ENCODE measurements around the gene CCDC17.

- TF ChIP-seq, protein P1, sequence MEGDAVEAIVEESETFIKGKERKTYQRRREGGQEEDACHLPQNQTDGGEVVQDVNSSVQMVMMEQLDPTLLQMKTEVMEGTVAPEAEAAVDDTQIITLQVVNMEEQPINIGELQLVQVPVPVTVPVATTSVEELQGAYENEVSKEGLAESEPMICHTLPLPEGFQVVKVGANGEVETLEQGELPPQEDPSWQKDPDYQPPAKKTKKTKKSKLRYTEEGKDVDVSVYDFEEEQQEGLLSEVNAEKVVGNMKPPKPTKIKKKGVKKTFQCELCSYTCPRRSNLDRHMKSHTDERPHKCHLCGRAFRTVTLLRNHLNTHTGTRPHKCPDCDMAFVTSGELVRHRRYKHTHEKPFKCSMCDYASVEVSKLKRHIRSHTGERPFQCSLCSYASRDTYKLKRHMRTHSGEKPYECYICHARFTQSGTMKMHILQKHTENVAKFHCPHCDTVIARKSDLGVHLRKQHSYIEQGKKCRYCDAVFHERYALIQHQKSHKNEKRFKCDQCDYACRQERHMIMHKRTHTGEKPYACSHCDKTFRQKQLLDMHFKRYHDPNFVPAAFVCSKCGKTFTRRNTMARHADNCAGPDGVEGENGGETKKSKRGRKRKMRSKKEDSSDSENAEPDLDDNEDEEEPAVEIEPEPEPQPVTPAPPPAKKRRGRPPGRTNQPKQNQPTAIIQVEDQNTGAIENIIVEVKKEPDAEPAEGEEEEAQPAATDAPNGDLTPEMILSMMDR (IDR thresholded peaks at IDR 0.05) = no peak
- TF ChIP-seq POLR2A (IDR thresholded peaks at IDR 0.05) = no peak
Measured at GRCh38 chr1:45615885-45616284, 8.0 kb downstream of the CCDC17 start.
